Measurements from ENCODE around the gene AFAP1.
"Not testable (repeated sequence)": the region's sequence is repeated elsewhere in the genome, so short reads cannot be mapped to it uniquely, and the experiment has no call there.

Gene AFAP1

GRCh38 chr4:7945709-7946380 is 6.2 kb upstream of the AFAP1 start:
- DNase-seq (ENCODE audit: low spot score): no peak

- no peak for DNase-seq (ENCODE audit: low spot score)
Measured at GRCh38 chr4:7944599-7945220, 5.0 kb upstream of the AFAP1 start.

GRCh38 chr4:7943688-7944087 is 4.0 kb upstream of the AFAP1 start:
- not testable (repeated sequence) for DNase-seq (ENCODE audit: low spot score)

DNA sequence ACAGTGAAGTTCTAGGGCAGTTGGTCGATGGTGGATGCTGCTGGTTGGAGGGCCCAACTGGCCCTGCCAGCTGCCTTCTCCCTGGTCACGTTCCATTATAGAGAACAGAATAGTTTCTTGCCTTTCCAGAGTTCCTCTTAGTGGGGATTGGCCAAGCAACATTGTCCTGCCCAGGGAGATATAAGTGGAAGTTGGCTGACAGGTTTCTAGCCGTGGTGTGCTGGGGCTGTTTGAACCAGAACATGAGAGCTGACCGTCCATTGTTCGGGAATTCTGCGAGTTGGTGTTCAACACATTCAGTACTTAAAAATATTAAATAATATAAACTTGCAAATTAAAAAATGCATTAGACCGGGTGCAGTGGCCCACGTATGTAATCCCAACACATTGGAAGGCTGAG is 3.5 kb upstream of the AFAP1 start:
- DNase-seq (ENCODE audit: low spot score): no peak

DNA sequence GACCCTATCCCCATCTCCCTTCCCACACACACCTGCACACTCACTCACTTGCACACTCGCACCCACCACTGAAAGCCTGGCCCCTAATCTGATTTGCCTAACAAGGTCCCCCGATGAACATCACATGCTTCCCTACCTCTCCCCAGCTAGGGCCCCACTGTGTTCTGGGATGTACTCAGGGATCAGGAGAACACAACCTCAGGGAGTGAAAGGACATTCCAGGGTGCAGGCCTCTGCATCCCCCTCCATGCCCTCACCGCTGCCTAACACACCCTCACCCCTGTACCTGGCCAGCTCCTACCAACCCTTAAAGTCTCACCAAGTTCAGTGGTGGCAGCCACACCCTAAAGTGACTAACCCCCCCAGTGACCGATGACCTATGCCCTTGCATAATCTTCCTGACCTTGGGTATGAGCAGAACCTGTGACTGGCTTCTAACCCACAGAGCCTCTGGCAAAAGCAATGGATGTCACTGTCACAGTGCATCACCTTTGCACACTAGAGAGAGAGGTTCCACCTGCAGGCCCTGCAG is 2.4 kb upstream of the AFAP1 start:
- DNase-seq (ENCODE audit: low spot score): no peak

- no peak for DNase-seq (ENCODE audit: low spot score)
Measured at GRCh38 chr4:7941111-7941964, 1.7 kb upstream of the AFAP1 start.

GRCh38 chr4:7938609-7939376 is 868 bp downstream of the AFAP1 start:
- DNase-seq (ENCODE audit: low spot score): peak; percentile 60

- DNase-seq (ENCODE audit: low spot score): no peak
Measured at GRCh38 chr4:7938266-7938608, 1.4 kb downstream of the AFAP1 start.

- DNase-seq (ENCODE audit: low spot score): no peak
Measured at GRCh38 chr4:7937006-7937405, 2.7 kb downstream of the AFAP1 start.

DNA sequence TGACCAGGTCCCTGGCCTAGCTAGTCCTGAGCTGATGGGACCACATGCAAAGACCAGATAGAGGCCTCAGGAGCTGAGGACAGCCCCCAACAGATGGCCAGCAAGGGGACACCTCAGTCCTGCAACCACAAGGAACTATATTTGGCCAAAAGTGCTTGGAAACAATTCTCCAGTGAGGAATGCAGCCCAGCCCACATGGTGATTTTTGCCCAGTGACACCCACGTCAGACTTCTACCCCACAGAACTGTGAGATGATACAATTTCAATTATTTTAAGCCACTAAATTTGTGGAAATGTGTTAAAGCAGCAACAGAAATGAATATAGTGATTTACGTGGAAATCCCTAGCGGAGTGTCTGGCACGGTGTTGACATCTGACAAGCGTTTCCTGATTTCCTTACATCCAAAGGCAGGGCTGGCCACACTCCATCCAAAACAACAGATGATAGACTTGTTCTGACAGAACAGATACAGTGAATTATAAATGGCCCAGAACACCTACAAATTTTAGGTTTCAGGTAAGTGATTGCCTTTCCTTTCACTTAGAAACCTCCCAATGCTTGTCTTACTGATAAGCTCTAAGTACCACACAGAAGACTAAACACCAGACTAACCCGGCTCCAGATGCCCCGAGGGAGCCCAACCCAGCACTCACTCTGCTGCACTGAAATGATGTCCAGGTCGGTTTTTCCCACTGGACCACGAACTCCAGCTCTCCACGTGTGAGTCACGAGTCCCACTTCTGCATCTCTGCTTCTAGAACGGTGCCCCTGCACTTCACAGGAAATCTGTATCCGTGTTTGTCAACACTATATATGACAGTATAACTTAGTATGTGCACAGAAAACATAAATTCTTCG is 5.8 kb downstream of the AFAP1 start:
- DNase-seq (ENCODE audit: low spot score): no peak

GRCh38 chr4:7932287-7932686 is 7.4 kb downstream of the AFAP1 start:
- DNase-seq (ENCODE audit: low spot score): no peak

DNA sequence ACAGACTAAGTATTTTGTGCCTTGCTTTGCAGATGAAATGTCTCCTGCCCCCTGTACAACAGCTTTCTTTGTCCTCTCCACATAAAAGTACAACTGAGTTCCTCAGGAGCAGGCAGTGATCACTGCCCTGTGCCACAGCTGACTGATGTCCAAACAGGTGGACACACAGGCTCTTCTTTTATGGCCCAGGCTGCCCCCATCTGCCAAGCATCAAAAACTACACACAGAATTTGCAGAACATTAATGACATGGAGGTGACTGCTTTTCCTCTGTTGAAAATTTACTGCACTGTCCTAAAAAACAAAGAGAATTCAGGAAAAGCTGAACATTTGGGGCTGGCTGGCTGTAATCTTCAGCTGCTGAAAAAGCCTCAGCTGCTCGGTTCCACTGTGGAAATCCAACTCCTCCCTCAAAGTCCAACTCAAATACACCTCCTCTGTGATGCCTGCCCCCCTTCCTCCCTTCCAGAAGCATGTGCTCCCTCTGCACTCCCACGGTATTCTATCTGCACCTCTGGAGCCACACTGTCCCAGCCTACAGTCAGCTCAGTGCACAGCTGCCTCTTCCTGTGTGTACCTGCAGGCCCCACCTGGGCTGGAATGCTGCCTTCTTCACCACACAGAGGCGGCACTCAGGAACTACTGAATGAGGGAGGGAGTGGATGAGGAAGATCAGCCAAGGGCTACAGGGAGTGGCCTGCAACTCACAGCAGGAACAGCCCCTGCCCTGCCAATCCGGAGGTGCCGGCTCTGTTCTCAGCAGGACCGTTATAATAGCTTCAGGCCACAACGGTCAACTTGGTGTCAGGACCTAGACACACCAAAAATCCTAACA is 10.3 kb downstream of the AFAP1 start:
- peak; percentile 83 for DNase-seq (ENCODE audit: low spot score)

- DNase-seq (ENCODE audit: low spot score): no peak
Measured at GRCh38 chr4:7928711-7929110, 10.9 kb downstream of the AFAP1 start.

GRCh38 chr4:7926822-7927221 is 12.8 kb downstream of the AFAP1 start:
- no peak for DNase-seq (ENCODE audit: low spot score)

DNA sequence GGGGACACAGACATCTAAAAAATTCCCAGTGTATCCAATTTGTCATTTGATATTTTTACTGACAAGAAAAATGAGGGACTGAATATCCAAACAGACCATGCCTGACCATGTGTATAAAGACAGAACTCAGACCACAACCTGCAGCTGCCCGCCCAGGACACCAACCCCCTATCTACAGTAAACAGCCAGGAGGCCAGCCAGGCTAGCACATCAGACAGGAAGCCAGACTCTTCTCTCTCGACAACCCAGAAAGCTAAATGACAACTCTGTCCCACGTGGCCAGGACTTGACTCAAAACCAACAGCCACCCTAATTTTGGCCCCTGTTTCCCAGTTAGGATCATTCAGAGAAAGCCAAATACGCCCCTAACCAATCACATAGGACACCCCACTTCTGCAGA is 15.1 kb downstream of the AFAP1 start:
- no peak for DNase-seq (ENCODE audit: low spot score)

DNA sequence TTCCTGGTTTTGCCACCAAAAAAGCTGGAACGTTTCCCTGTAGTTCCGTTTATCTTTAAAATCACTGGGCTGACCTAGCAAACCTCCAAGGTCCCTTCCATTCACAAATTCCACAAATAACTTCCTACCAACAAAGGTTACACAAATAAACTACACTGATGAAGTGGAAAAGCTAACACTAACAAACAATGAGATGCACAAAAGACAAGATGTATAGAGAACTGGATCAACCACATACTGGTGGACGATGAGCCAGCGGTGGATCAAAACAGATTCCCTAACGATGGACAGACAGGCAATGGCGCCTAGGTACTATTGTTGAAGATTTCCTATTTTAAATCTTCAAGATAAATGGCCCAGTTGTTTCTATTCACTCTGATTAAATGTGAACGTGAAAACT is 15.5 kb downstream of the AFAP1 start:
- no peak for DNase-seq (ENCODE audit: low spot score)

DNA sequence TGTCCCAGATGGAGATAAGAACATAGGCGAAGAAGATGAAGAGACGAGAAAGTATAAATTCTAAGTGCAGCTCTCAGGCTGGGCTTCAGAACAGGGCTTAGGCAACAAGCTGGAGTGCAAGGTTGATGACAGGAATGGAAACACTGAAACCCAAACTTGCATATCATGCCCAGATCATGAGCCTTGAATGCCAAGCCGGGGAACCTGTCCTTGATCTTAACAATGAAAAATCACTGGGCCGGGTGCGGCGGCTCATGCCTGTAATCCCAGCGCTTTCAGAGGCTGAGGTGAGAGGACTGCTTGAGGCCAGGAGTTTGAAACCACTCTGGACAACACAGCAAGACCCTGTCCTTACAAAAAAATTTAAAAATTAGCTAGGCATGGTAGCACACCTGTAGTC is 17.2 kb downstream of the AFAP1 start:
- DNase-seq (ENCODE audit: low spot score): no peak

GRCh38 chr4:7918981-7919380 is 20.7 kb downstream of the AFAP1 start:
- no peak for DNase-seq (ENCODE audit: low spot score)

DNA sequence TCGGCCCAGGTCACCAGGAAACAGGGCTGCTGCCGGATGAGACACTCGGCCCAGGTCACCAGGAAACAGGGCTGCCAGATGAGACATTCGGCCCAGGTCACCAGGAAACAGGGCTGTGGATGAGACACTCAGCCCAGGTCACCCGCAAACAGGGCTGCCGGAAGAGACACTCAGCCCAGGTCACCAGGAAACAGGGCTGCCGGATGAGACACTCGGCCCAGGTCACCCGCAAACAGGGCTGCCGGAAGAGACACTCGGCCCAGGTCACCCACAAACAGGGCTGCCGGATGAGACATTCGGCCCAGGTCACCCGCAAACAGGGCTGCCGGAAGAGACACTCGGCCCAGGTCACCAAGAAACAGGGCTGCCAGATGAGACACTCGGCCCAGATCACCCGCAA is 21.5 kb downstream of the AFAP1 start:
- not testable (repeated sequence) for DNase-seq (ENCODE audit: low spot score)

DNA sequence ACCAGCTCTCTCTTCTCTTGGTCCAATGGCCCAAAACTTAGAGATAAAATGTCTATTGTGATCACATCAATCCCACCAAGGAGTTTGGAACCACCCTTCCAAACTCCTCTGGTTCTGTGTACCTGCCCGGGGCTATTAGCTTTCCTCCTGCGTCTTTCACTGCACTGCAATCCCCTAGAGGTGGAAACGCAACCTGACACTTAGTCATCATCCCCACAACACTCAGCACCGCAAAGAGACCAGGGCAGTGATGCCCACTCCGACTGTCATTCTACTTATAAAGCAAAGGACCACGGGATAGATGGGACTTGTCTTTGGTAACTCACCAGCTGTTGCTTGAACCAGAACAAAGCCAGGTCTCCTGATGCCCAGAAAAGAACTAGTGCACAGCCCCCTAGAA is 22.0 kb downstream of the AFAP1 start:
- no peak for DNase-seq (ENCODE audit: low spot score)

All from iPS-NIHi11 (cell line).